Measurements from ENCODE around the gene RO60. TPM values are rescaled to one million over a fixed set of nuclear protein-coding genes. Genes with fewer than 3 reads are reported as not detected.
A peak's percentile ranks its signal among the peaks of the same experiment; 100 is the strongest.

Gene RO60
- total and polyA plus RNA-seq, 2 of the 13 experiments (the other 11 are each of a cell fraction or from before 2014, with no cell fraction given) = 20.3 to 53.7 TPM

DNA sequence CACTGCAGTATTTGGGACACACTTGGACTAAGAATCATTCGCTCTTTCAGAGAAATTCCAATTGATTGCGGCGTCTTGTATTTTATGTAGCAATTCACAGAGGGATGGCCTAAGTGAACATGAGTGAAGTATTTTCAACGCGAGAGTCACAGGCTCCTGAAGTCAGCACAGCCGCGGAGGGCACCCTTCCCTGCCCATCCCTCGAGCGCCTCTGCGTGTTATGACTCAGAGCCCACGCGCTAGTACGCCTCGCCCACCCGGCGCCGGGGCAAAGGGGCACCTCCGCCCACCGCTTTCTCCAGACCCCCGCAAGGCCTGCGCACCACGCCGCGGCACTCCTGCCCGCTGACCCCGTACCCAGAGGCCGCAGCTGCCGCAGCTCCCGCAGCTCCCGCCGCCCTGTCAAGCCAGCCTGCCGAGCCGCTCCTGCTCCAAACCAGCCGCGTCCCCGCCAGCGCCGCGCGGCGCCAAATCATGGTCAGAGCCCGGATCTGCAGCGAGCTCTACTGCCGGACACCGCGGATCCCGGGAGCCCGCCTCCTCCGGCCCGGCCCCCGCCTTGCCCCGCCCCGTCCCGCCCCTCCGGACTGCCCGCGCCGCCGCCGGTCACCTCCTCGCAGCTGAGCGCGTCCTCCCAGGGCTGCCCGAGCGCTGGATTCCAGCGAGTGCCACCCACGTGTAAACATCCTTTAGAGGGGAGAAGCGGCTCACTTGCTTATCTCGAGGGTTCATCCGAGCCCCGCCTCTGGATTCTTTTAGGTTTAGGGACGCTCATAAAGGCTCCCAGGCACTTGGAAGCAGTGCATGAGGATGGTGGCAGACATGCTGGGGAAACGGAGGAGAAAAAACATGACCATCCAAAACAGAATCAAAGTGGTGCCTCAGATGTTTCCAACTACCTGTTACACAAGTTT, 45.8 kb downstream of the RO60 start, which contains the start of gene GLRX2 (continued):
- TF ChIP-seq, protein P1, sequence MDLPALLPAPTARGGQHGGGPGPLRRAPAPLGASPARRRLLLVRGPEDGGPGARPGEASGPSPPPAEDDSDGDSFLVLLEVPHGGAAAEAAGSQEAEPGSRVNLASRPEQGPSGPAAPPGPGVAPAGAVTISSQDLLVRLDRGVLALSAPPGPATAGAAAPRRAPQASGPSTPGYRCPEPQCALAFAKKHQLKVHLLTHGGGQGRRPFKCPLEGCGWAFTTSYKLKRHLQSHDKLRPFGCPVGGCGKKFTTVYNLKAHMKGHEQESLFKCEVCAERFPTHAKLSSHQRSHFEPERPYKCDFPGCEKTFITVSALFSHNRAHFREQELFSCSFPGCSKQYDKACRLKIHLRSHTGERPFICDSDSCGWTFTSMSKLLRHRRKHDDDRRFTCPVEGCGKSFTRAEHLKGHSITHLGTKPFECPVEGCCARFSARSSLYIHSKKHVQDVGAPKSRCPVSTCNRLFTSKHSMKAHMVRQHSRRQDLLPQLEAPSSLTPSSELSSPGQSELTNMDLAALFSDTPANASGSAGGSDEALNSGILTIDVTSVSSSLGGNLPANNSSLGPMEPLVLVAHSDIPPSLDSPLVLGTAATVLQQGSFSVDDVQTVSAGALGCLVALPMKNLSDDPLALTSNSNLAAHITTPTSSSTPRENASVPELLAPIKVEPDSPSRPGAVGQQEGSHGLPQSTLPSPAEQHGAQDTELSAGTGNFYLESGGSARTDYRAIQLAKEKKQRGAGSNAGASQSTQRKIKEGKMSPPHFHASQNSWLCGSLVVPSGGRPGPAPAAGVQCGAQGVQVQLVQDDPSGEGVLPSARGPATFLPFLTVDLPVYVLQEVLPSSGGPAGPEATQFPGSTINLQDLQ (CRISPR knock-in tag; IDR thresholded peaks at IDR 0.05) = no peak
- TF ChIP-seq ZNF253 (CRISPR knock-in tag; IDR thresholded peaks at IDR 0.05; ENCODE audit: borderline replicate concordance) (no peak), ZNF10 (CRISPR knock-in tag; IDR thresholded peaks at IDR 0.05; ENCODE audit: borderline replicate concordance, low read depth) (no peak), HES4 (CRISPR knock-in tag; IDR thresholded peaks at IDR 0.05; ENCODE audit: borderline replicate concordance) (peak; percentile 61; the same call in 1 of the 2 replicates), CCDC6 (CRISPR knock-in tag; IDR thresholded peaks at IDR 0.05) (peak; percentile 55), ZNF180 (CRISPR knock-in tag; IDR thresholded peaks at IDR 0.05; ENCODE audit: borderline replicate concordance, low read depth) (0 out of 2 replicates have a peak, but pooled peaks have one; percentile 51)
- TF ChIP-seq, protein P2, sequence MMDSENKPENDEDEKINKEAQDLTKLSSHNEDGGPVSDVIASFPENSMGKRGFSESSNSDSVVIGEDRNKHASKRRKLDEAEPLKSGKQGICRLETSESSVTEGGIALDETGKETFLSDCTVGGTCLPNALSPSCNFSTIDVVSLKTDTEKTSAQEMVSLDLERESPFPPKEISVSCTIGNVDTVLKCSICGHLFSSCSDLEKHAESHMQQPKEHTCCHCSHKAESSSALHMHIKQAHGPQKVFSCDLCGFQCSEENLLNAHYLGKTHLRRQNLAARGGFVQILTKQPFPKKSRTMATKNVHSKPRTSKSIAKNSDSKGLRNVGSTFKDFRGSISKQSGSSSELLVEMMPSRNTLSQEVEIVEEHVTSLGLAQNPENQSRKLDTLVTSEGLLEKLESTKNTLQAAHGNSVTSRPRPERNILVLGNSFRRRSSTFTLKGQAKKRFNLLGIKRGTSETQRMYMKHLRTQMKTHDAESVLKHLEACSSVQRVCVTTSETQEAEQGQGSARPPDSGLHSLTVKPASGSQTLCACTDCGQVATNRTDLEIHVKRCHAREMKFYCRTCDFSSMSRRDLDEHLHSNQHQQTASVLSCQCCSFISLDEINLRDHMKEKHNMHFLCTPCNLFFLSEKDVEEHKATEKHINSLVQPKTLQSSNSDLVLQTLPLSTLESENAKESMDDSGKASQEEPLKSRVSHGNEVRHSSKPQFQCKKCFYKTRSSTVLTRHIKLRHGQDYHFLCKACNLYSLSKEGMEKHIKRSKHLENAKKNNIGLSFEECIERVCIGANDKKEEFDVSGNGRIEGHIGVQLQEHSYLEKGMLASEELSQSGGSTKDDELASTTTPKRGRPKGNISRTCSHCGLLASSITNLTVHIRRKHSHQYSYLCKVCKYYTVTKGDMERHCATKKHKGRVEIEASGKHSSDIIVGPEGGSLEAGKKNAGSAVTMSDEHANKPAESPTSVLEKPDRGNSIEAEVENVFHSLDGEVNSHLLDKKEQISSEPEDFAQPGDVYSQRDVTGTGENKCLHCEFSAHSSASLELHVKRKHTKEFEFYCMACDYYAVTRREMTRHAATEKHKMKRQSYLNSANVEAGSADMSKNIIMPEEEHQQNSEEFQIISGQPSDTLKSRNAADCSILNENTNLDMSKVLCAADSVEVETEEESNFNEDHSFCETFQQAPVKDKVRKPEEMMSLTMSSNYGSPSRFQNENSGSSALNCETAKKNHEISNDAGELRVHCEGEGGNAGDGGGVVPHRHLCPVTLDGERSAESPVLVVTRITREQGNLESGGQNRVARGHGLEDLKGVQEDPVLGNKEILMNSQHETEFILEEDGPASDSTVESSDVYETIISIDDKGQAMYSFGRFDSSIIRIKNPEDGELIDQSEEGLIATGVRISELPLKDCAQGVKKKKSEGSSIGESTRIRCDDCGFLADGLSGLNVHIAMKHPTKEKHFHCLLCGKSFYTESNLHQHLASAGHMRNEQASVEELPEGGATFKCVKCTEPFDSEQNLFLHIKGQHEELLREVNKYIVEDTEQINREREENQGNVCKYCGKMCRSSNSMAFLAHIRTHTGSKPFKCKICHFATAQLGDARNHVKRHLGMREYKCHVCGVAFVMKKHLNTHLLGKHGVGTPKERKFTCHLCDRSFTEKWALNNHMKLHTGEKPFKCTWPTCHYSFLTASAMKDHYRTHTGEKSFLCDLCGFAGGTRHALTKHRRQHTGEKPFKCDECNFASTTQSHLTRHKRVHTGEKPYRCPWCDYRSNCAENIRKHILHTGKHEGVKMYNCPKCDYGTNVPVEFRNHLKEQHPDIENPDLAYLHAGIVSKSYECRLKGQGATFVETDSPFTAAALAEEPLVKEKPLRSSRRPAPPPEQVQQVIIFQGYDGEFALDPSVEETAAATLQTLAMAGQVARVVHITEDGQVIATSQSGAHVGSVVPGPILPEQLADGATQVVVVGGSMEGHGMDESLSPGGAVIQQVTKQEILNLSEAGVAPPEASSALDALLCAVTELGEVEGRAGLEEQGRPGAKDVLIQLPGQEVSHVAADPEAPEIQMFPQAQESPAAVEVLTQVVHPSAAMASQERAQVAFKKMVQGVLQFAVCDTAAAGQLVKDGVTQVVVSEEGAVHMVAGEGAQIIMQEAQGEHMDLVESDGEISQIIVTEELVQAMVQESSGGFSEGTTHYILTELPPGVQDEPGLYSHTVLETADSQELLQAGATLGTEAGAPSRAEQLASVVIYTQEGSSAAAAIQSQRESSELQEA (CRISPR knock-in tag; IDR thresholded peaks at IDR 0.05; ENCODE audit: not compliant biosample characterization) = no peak
- TF ChIP-seq, protein P3, sequence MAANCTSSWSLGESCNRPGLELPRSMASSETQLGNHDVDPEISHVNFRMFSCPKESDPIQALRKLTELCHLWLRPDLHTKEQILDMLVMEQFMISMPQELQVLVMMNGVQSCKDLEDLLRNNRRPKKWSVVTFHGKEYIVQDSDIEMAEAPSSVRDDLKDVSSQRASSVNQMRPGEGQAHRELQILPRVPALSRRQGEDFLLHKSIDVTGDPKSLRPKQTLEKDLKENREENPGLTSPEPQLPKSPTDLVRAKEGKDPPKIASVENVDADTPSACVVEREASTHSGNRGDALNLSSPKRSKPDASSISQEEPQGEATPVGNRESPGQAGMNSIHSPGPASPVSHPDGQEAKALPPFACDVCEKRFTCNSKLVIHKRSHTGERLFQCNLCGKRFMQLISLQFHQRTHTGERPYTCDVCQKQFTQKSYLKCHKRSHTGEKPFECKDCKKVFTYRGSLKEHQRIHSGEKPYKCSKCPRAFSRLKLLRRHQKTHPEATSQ (CRISPR knock-in tag; IDR thresholded peaks at IDR 0.05; ENCODE audit: borderline replicate concordance) = no peak
- TF ChIP-seq, protein P4, sequence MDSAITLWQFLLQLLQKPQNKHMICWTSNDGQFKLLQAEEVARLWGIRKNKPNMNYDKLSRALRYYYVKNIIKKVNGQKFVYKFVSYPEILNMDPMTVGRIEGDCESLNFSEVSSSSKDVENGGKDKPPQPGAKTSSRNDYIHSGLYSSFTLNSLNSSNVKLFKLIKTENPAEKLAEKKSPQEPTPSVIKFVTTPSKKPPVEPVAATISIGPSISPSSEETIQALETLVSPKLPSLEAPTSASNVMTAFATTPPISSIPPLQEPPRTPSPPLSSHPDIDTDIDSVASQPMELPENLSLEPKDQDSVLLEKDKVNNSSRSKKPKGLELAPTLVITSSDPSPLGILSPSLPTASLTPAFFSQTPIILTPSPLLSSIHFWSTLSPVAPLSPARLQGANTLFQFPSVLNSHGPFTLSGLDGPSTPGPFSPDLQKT (CRISPR knock-in tag; IDR thresholded peaks at IDR 0.05; ENCODE audit: borderline replicate concordance) = no peak
- TF ChIP-seq, protein P5, sequence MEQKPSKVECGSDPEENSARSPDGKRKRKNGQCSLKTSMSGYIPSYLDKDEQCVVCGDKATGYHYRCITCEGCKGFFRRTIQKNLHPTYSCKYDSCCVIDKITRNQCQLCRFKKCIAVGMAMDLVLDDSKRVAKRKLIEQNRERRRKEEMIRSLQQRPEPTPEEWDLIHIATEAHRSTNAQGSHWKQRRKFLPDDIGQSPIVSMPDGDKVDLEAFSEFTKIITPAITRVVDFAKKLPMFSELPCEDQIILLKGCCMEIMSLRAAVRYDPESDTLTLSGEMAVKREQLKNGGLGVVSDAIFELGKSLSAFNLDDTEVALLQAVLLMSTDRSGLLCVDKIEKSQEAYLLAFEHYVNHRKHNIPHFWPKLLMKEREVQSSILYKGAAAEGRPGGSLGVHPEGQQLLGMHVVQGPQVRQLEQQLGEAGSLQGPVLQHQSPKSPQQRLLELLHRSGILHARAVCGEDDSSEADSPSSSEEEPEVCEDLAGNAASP (CRISPR knock-in tag; IDR thresholded peaks at IDR 0.05; ENCODE audit: borderline replicate concordance) = no peak; the same call in 1 of the 2 replicates

Data from HepG2 (cell line).